HepG2 (cell line): ENCODE data around the gene IL6ST. TPM values are rescaled to one million over a fixed set of nuclear protein-coding genes. Genes with fewer than 3 reads are reported as not detected.

ENCODE experiments used
- ATAC-seq: fragments of 200-7000 bp; cut with Tn5 transposase; 3 replicates; pipeline ENCODE4 v1.9.1; 2020; ENCODE audit warnings: mild to moderate bottlenecking, moderate library complexity
- BruUV-seq: library from RNA; stranded (reverse); fragments of 400-500 nt; replicated peaks from 2 replicates; lab custom pipeline; 2021; lab: Mats Ljungman, UMichigan
- CTCF ChIA-PET: fragments of 300-600 bp; formaldehyde crosslinking; extraction: SDS; loops from one replicate; lab custom pipeline; 2021; ENCODE audit warnings: low total read pairs, inconsistent platforms, low intra/inter-chr PET ratio; lab: Yijun Ruan, JAX
- POLR2A ChIA-PET: fragments of 350-600 bp; sonication (Branson Sonifier 250); formaldehyde crosslinking; loops from one replicate; lab custom pipeline; 2020; ENCODE audit warnings: antibody characterized with exemption, inconsistent platforms; lab: Yijun Ruan, JAX
- DNase-seq: peaks from one replicate; pipeline ENCODE4 v3.0.0-alpha.2; 2015; ENCODE audit warnings: low spot score
- FAIRE-seq: peaks from 3 replicates; lab custom pipeline; 2011; peaks lifted over from hg19 to GRCh38; lab: Jason Lieb, UNC
- H2AFZ ChIP-seq: one replicate; pipeline ENCODE4 v1.6.1; 2011; ENCODE audit warnings: low read length, inconsistent platforms
- H3K27ac ChIP-seq: fragments of 300-600 bp; 3 replicates; pipeline ENCODE4 v1.8.0; 2011; ENCODE audit warnings: mixed run types, mild to moderate bottlenecking, mixed read lengths, low read length, inconsistent platforms; ENCODE audit not compliant: insufficient read depth; ENCODE audit errors: extremely low read length
- H3K27me3 ChIP-seq, 2 experiments: fragments of 200-600 bp in 1 of 2; 2 replicates in 1 of 2; 3 replicates in 1 of 2; pipeline versions ENCODE4 v1.6.0 to v1.8.0; 2011; ENCODE audit warnings: low read length in 2 of 2, mild to moderate bottlenecking in 2 of 2, moderate library complexity in 2 of 2, inconsistent platforms in 1 of 2; ENCODE audit not compliant: insufficient read depth in 2 of 2, control insufficient read depth in 1 of 2
- H3K36me3 ChIP-seq, 2 experiments: fragments of 200-600 bp in 1 of 2; replicated peaks in 1 of 2; 2 replicates in 1 of 2; 3 replicates in 1 of 2; pipeline versions ENCODE4 v1.5.1 to v1.8.0; 2011; ENCODE audit warnings: low read length in 2 of 2, inconsistent platforms in 1 of 2; ENCODE audit not compliant: insufficient read depth in 2 of 2, control insufficient read depth in 1 of 2
- H3K4me1 ChIP-seq: 2 replicates; pipeline ENCODE4 v1.5.1; 2012; ENCODE audit warnings: low read length, inconsistent platforms; ENCODE audit not compliant: insufficient read depth
- H3K4me2 ChIP-seq: 2 replicates; pipeline ENCODE4 v1.6.0; 2011; ENCODE audit warnings: low read depth, low read length, inconsistent platforms
- H3K4me3 ChIP-seq, 3 experiments: fragments of 200-600 bp in 1 of 3; sonication (generic), shearing (Covaris generic) in 1 of 3; replicated peaks in 1 of 3; 2 replicates each; pipeline ENCODE4 v1.5.1; 2011 to 2016; ENCODE audit warnings: low read length in 3 of 3, inconsistent platforms in 2 of 3, low read depth in 2 of 3, mild to moderate bottlenecking in 2 of 3, control low read depth in 1 of 3, mixed read lengths in 1 of 3; ENCODE audit not compliant: insufficient read depth in 1 of 3
- H3K79me2 ChIP-seq: one replicate; pipeline ENCODE4 v1.6.1; 2011; ENCODE audit warnings: low read length, inconsistent platforms; ENCODE audit not compliant: insufficient read depth
- H3K9ac ChIP-seq: 2 replicates; pipeline ENCODE4 v1.6.0; 2011; ENCODE audit warnings: mild to moderate bottlenecking, low read depth, low read length, inconsistent platforms; ENCODE audit not compliant: insufficient read depth
- H3K9me3 ChIP-seq: 2 replicates; pipeline ENCODE4 v1.5.1; 2012; ENCODE audit warnings: mild to moderate bottlenecking, low read length
- H4K20me1 ChIP-seq: 2 replicates; pipeline ENCODE4 v1.6.0; 2011; ENCODE audit warnings: inconsistent platforms, mild to moderate bottlenecking, low read length, moderate library complexity; ENCODE audit not compliant: insufficient read depth
- ELF3 ChIP-seq: IDR thresholded peaks from 2 replicates; pipeline ENCODE4 v1.6.1; 2016; ENCODE audit warnings: missing genetic modification reagents, missing compliant biosample characterization
- EP300 ChIP-seq, 3 experiments: sonication (generic) in 1 of 3; formaldehyde crosslinking in 1 of 3; IDR thresholded peaks; 2 replicates each; pipeline versions ENCODE4 v1.5.1 to v1.6.1; 2011 to 2020; ENCODE audit warnings: low read depth in 2 of 3, low read length in 2 of 3, borderline replicate concordance in 1 of 3, improper control_type of control experiment in 1 of 3, mild to moderate bottlenecking in 1 of 3, missing genetic modification reagents in 1 of 3, moderate library complexity in 1 of 3
- HES4 ChIP-seq: sonication (generic); formaldehyde crosslinking; IDR thresholded peaks from 2 replicates; pipeline ENCODE4 v1.9.0; 2021; ENCODE audit warnings: mild to moderate bottlenecking, missing genetic modification reagents, borderline replicate concordance
- HHEX ChIP-seq: IDR thresholded peaks from 2 replicates; pipeline ENCODE4 v1.6.1; 2016; ENCODE audit warnings: control low read depth
- RARA ChIP-seq: IDR thresholded peaks from 2 replicates; pipeline ENCODE4 v1.6.1; 2016; ENCODE audit warnings: missing genetic modification reagents, missing compliant biosample characterization
- TBX3 ChIP-seq: fragments of 450-650 bp; IDR thresholded peaks from 2 replicates; pipeline ENCODE4 v1.6.1; 2017; ENCODE audit warnings: antibody characterized with exemption, mild to moderate bottlenecking, inconsistent platforms, borderline replicate concordance
- TGIF2 ChIP-seq: IDR thresholded peaks from 2 replicates; pipeline ENCODE4 v1.6.1; 2016; ENCODE audit warnings: control low read depth, missing compliant biosample characterization
- ZNF225 ChIP-seq: sonication (generic); formaldehyde crosslinking; IDR thresholded peaks from 2 replicates; pipeline ENCODE4 v1.4.0; 2020; ENCODE audit warnings: mild to moderate bottlenecking, missing genetic modification reagents
- ZNF256 ChIP-seq: sonication (generic); formaldehyde crosslinking; conservative IDR thresholded peaks from 2 replicates; pipeline ENCODE4 v1.4.0; 2020; ENCODE audit warnings: missing genetic modification reagents
- ZNF263 ChIP-seq: sonication (generic); formaldehyde crosslinking; IDR thresholded peaks from 2 replicates; pipeline ENCODE4 v1.4.0; 2020; ENCODE audit warnings: missing genetic modification reagents
- ZNF382 ChIP-seq: sonication (generic); formaldehyde crosslinking; IDR thresholded peaks from 2 replicates; pipeline ENCODE4 v1.5.0; 2020; ENCODE audit warnings: missing genetic modification reagents, mild to moderate bottlenecking, borderline replicate concordance
- ZNF446 ChIP-seq: sonication (generic); formaldehyde crosslinking; IDR thresholded peaks from 2 replicates; pipeline ENCODE4 v1.5.0; 2020; ENCODE audit warnings: mild to moderate bottlenecking, missing genetic modification reagents
- ZNF547 ChIP-seq: sonication (generic); formaldehyde crosslinking; IDR thresholded peaks from 2 replicates; pipeline ENCODE4 v1.5.1; 2020; ENCODE audit warnings: mild to moderate bottlenecking, missing genetic modification reagents
- ZNF614 ChIP-seq: IDR thresholded peaks from 2 replicates; pipeline ENCODE4 v1.6.1; 2018; ENCODE audit warnings: missing biosample characterization, missing genetic modification reagents, inconsistent platforms, borderline replicate concordance
- ZNF713 ChIP-seq: sonication (generic); formaldehyde crosslinking; IDR thresholded peaks from 2 replicates; pipeline ENCODE4 v1.4.0; 2020; ENCODE audit warnings: mild to moderate bottlenecking, missing genetic modification reagents
- WGBS: methylation state at CpG from one replicate; pipeline ENCODE4 v1.1.6; 2017; ENCODE audit warnings: low lambda C conversion rate; 5-methylcytosine and 5-hydroxymethylcytosine counted together
- in situ Hi-C: cut with HindIII; loops from 2 replicates; pipeline ENCODE4 v1.10.0; 2017; ENCODE audit warnings: low pct_unique_long_range_greater_than_20kb; ENCODE audit not compliant: extremely low pct_ligation_motif_present
- intact Hi-C: fragments of 100-400 bp; cut with micrococcal nuclease; formaldehyde crosslinking; loops from one replicate; pipeline ENCODE4 v1.10.0; 2022; ENCODE audit not compliant: unreplicated experiment
- polyA plus RNA-seq, 8 experiments: library from polyadenylated mRNA; depleted of rRNA in 3 of 8; stranded (reverse) in 7 of 8; unstranded in 1 of 8; fragments of >200 nt; fragmentation: Illumina TruSeq in 4 of 8; extraction: Trizol in 4 of 8; gene quantifications; 2 replicates each; pipeline versions ENCODE4 v1.2.1 to v1.2.3, GENCODE V29; 2011 to 2016; ENCODE audit warnings: low read depth in 4 of 8, missing spikeins in 1 of 8, mixed read lengths in 1 of 8; ENCODE audit not compliant: insufficient read depth in 1 of 8
- total RNA-seq, 5 experiments: library from RNA; depleted of rRNA; stranded (reverse); fragments of >200 nt; fragmentation: Illumina TruSeq; extraction: Trizol; gene quantifications; 2 replicates each; pipeline ENCODE4 v1.2.3, GENCODE V29; 2016; ENCODE audit warnings: low read depth in 1 of 5
- TF ChIP-seq, protein P1 (sequence below): sonication (generic); formaldehyde crosslinking; IDR thresholded peaks from 2 replicates; pipeline ENCODE4 v1.5.0; 2020; ENCODE audit warnings: missing genetic modification reagents
- TF ChIP-seq, protein P2 (sequence below): sonication (generic); formaldehyde crosslinking; IDR thresholded peaks from 2 replicates; pipeline ENCODE4 v1.5.0; 2020; ENCODE audit warnings: mild to moderate bottlenecking, missing genetic modification reagents
- TF ChIP-seq, protein P3 (sequence below): sonication (generic); formaldehyde crosslinking; IDR thresholded peaks from 2 replicates; pipeline ENCODE4 v1.8.0; 2022; ENCODE audit warnings: mild to moderate bottlenecking, missing genetic modification reagents, moderate library complexity
- TF ChIP-seq, protein P4 (sequence below): sonication (generic); formaldehyde crosslinking; IDR thresholded peaks from 2 replicates; pipeline ENCODE4 v1.9.0; 2021; ENCODE audit warnings: missing genetic modification reagents, borderline replicate concordance

The IL6ST gene
- total and polyA plus RNA-seq, 2 of the 13 experiments (the other 11 are each of a cell fraction or from before 2014, with no cell fraction given) = 66.6 to 166 TPM

DNA sequence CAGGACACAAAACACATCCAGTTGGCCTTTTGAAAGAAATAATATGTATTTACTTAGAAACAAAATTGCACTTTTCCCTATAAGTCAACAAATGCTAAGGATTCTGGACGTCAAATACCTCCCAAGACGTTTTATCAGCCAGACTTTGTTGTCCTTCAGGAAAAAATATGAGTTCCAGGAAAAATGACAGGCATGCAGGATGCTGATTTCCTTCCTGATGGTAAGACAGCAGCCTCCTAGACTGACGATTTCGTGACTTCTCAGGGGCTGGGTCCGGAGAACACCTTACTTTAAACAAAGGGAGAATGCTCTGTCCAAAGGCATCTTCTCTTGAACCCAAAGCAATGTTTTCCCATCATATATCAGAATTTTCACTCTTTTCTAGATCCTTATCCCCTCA is 69.1 kb downstream of the IL6ST start (continued):
- no peak for TF ChIP-seq EP300 (IDR thresholded peaks at IDR 0.05; ENCODE audit: low read depth in 2 of 2, low read length in 2 of 2)
- no peak for TF ChIP-seq EP300 (CRISPR knock-in tag; IDR thresholded peaks at IDR 0.05; ENCODE audit: borderline replicate concordance)
- no peak for TF ChIP-seq ZNF256 (CRISPR knock-in tag)
- no peak for TF ChIP-seq TGIF2
- TF ChIP-seq, protein P1, sequence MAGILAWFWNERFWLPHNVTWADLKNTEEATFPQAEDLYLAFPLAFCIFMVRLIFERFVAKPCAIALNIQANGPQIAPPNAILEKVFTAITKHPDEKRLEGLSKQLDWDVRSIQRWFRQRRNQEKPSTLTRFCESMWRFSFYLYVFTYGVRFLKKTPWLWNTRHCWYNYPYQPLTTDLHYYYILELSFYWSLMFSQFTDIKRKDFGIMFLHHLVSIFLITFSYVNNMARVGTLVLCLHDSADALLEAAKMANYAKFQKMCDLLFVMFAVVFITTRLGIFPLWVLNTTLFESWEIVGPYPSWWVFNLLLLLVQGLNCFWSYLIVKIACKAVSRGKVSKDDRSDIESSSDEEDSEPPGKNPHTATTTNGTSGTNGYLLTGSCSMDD (CRISPR knock-in tag) = no peak
- TF ChIP-seq, protein P2, sequence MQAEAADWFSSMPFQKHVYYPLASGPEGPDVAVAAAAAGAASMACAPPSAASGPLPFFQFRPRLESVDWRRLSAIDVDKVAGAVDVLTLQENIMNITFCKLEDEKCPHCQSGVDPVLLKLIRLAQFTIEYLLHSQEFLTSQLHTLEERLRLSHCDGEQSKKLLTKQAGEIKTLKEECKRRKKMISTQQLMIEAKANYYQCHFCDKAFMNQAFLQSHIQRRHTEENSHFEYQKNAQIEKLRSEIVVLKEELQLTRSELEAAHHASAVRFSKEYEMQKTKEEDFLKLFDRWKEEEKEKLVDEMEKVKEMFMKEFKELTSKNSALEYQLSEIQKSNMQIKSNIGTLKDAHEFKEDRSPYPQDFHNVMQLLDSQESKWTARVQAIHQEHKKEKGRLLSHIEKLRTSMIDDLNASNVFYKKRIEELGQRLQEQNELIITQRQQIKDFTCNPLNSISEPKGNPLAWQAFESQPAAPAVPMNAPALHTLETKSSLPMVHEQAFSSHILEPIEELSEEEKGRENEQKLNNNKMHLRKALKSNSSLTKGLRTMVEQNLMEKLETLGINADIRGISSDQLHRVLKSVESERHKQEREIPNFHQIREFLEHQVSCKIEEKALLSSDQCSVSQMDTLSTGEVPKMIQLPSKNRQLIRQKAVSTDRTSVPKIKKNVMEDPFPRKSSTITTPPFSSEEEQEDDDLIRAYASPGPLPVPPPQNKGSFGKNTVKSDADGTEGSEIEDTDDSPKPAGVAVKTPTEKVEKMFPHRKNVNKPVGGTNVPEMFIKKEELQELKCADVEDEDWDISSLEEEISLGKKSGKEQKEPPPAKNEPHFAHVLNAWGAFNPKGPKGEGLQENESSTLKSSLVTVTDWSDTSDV = no peak
- TF ChIP-seq HES4 (CRISPR knock-in tag) = no peak
- TF ChIP-seq ZNF614 (CRISPR knock-in tag) = no peak
- TF ChIP-seq ZNF446 (CRISPR knock-in tag) = no peak
- TF ChIP-seq ELF3 (CRISPR knock-in tag) = no peak
- TF ChIP-seq ZNF263 (CRISPR knock-in tag) = no peak

DNA sequence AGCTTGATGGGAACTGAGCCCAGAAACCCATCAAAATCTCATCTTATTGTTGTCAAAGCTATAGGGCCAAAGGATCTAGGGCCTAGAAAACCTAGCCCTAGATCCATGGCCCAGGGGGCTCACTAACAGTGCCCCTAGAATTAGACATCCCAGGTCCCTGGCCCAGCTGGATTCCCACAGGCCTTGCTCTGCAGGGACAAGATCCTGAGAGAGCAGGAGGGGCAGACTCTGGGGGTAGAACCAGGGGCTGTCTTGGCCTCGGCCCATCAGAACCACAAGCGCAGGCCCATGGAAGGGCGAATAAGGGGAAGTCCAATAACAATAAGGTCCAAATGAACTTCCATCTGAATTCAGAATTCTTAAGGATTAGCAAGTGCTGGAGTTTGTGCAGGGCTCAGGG is 69.6 kb downstream of the IL6ST start:
- Histone ChIP-seq H3K9ac (no peak overlapping the region), H3K27ac (no peak overlapping the region), H3K4me2 (no peak overlapping the region), H3K4me1 (peaks cover 55% of the 10 kb centered on the region), H4K20me1 (no peaks in the 10 kb centered on the region), H3K9me3 (no peaks in the 10 kb centered on the region), H3K79me2 (no peaks in the 10 kb centered on the region), H3K27me3 (no peaks in the 10 kb centered on the region), H3K4me3 (no peak overlapping the region), H3K36me3 (no peaks in the 10 kb centered on the region), H2AFZ (no peak overlapping the region)
- intact Hi-C loops = no loop called here
- no TSS peak for BruUV-seq
- FAIRE-seq (no peak), DNase-seq (no peak), ATAC-seq (no peak)
- POLR2A ChIA-PET = no interaction called here
- CTCF ChIA-PET = no interaction called here
- in situ Hi-C loops = loop anchor here (25.0 kb wide), 1 partner anchor 912 kb away; no protein-coding TSS in a partner anchor
- WGBS = 94% methylated on average over 3 of the region's 3 CpGs
- TF ChIP-seq, protein P3, sequence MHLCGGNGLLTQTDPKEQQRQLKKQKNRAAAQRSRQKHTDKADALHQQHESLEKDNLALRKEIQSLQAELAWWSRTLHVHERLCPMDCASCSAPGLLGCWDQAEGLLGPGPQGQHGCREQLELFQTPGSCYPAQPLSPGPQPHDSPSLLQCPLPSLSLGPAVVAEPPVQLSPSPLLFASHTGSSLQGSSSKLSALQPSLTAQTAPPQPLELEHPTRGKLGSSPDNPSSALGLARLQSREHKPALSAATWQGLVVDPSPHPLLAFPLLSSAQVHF = no peak
- no peak for TF ChIP-seq TBX3
- no peak for TF ChIP-seq HHEX
- no peak for TF ChIP-seq RARA
- no peak for TF ChIP-seq ZNF547 (CRISPR knock-in tag)
- TF ChIP-seq ZNF382 (CRISPR knock-in tag) = no peak
- TF ChIP-seq, protein P4, sequence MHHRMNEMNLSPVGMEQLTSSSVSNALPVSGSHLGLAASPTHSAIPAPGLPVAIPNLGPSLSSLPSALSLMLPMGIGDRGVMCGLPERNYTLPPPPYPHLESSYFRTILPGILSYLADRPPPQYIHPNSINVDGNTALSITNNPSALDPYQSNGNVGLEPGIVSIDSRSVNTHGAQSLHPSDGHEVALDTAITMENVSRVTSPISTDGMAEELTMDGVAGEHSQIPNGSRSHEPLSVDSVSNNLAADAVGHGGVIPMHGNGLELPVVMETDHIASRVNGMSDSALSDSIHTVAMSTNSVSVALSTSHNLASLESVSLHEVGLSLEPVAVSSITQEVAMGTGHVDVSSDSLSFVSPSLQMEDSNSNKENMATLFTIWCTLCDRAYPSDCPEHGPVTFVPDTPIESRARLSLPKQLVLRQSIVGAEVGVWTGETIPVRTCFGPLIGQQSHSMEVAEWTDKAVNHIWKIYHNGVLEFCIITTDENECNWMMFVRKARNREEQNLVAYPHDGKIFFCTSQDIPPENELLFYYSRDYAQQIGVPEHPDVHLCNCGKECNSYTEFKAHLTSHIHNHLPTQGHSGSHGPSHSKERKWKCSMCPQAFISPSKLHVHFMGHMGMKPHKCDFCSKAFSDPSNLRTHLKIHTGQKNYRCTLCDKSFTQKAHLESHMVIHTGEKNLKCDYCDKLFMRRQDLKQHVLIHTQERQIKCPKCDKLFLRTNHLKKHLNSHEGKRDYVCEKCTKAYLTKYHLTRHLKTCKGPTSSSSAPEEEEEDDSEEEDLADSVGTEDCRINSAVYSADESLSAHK (CRISPR knock-in tag) = no peak
- no peak for TF ChIP-seq ZNF713 (CRISPR knock-in tag)
- no peak for TF ChIP-seq ZNF225 (CRISPR knock-in tag)
